K562 (cell line): ENCODE results near the gene MAD2L1BP. TPM values are rescaled to one million over a fixed set of nuclear protein-coding genes. Genes with fewer than 3 reads are reported as not detected.

Experiments used
- ASH1L ChIP-seq: fragments of 450-650 bp; IDR thresholded peaks from 2 replicates; pipeline ENCODE4 v1.6.1; 2018; ENCODE audit warnings: borderline replicate concordance, mild to moderate bottlenecking, low read depth; ENCODE audit not compliant: partially characterized antibody
- CBFA2T3 ChIP-seq: fragments of 450-650 bp; IDR thresholded peaks from 2 replicates; pipeline ENCODE4 v1.6.1; 2017
- ETV5 ChIP-seq: sonication (generic); formaldehyde crosslinking; IDR thresholded peaks from 2 replicates; pipeline ENCODE4 v1.4.0; 2020; ENCODE audit warnings: low read depth, mild to moderate bottlenecking, missing genetic modification reagents
- ETV6 ChIP-seq, 3 experiments: fragments of 150-350 bp in 1 of 3; sonication (generic) in 1 of 3; formaldehyde crosslinking in 1 of 3; IDR thresholded peaks; 2 replicates each; pipeline versions ENCODE4 v1.6.1 to v1.8.0; 2014 to 2022; ENCODE audit warnings: borderline replicate concordance in 2 of 3, low read depth in 2 of 3, antibody characterized with exemption in 1 of 3, low read length in 1 of 3, mild to moderate bottlenecking in 1 of 3, missing genetic modification reagents in 1 of 3
- FOXA1 ChIP-seq: fragments of 450-650 bp; IDR thresholded peaks from 2 replicates; pipeline ENCODE4 v1.6.1; 2016; ENCODE audit warnings: mild to moderate bottlenecking, borderline replicate concordance
- TAF1 ChIP-seq: IDR thresholded peaks from 2 replicates; pipeline ENCODE4 v1.6.1; 2011; ENCODE audit warnings: mild to moderate bottlenecking, low read length, moderate library complexity; ENCODE audit not compliant: insufficient read depth, control insufficient read depth, severe bottlenecking; ENCODE audit errors: extremely low read depth
- THRAP3 ChIP-seq: fragments of 450-650 bp; IDR thresholded peaks from 2 replicates; pipeline ENCODE4 v1.6.1; 2016; ENCODE audit warnings: mild to moderate bottlenecking, inconsistent platforms, borderline replicate concordance
- ZC3H11A ChIP-seq: IDR thresholded peaks from 2 replicates; pipeline ENCODE4 v1.6.1; 2012; ENCODE audit warnings: low read depth, low read length, improper control_type of control experiment
- ZNF316 ChIP-seq: fragments of 450-650 bp; IDR thresholded peaks from 2 replicates; pipeline ENCODE4 v1.6.1; 2016
- polyA plus RNA-seq, 8 experiments: library from polyadenylated mRNA; depleted of rRNA in 4 of 8; stranded (reverse) in 5 of 8; unstranded in 3 of 8; fragments of >200 nt; fragmentation: Nextera tagmentation in 2 of 8; fragmentation: Illumina TruSeq in 1 of 8; extraction: Ambion mirVana in 2 of 8; extraction: Trizol in 1 of 8; gene quantifications; 2 replicates each; pipeline versions ENCODE4 v1.2.1 to v1.2.3, GENCODE V29; 2011 to 2014; ENCODE audit warnings: inconsistent platforms in 1 of 8, missing spikeins in 1 of 8
- total RNA-seq, 7 experiments: library from RNA; depleted of rRNA in 6 of 7; stranded (reverse); fragments of >200 nt in 6 of 7; fragmentation: Illumina TruSeq in 2 of 7; extraction: Trizol in 2 of 7; gene quantifications; 2 replicates each; pipeline versions ENCODE4 v1.2.1 to v1.2.3, GENCODE V29; 2011 to 2021; ENCODE audit warnings: low replicate concordance in 1 of 7
- TF ChIP-seq, protein P1 (sequence below): fragments of 250-450 bp; sonication (Bioruptor Pico); IDR thresholded peaks from 2 replicates; pipeline ENCODE4 v1.8.0; 2021; ENCODE audit warnings: mild to moderate bottlenecking, moderate library complexity
- TF ChIP-seq, protein P2 (sequence below): IDR thresholded peaks from 2 replicates; pipeline ENCODE4 v1.6.1; 2011; ENCODE audit not compliant: insufficient read length; ENCODE audit errors: extremely low read depth
- TF ChIP-seq, protein P3 (sequence below): fragments of 250-450 bp; sonication (Bioruptor Pico); IDR thresholded peaks from 2 replicates; pipeline ENCODE4 v1.4.0; 2020
- TF ChIP-seq, protein P4 (sequence below): fragments of 450-650 bp; IDR thresholded peaks from 2 replicates; pipeline ENCODE4 v1.6.1; 2018; ENCODE audit warnings: mild to moderate bottlenecking, low read depth; ENCODE audit not compliant: partially characterized antibody
- TF ChIP-seq, protein P5 (sequence below): fragments of 450-650 bp; IDR thresholded peaks from 2 replicates; pipeline ENCODE4 v1.7.0; 2016; ENCODE audit warnings: borderline replicate concordance

Gene MAD2L1BP
- total and polyA plus RNA-seq, 9 of the 15 experiments (the other 6 are each of a cell fraction or from before 2014, with no cell fraction given), result 69.7 to 321 (median 111) TPM

DNA sequence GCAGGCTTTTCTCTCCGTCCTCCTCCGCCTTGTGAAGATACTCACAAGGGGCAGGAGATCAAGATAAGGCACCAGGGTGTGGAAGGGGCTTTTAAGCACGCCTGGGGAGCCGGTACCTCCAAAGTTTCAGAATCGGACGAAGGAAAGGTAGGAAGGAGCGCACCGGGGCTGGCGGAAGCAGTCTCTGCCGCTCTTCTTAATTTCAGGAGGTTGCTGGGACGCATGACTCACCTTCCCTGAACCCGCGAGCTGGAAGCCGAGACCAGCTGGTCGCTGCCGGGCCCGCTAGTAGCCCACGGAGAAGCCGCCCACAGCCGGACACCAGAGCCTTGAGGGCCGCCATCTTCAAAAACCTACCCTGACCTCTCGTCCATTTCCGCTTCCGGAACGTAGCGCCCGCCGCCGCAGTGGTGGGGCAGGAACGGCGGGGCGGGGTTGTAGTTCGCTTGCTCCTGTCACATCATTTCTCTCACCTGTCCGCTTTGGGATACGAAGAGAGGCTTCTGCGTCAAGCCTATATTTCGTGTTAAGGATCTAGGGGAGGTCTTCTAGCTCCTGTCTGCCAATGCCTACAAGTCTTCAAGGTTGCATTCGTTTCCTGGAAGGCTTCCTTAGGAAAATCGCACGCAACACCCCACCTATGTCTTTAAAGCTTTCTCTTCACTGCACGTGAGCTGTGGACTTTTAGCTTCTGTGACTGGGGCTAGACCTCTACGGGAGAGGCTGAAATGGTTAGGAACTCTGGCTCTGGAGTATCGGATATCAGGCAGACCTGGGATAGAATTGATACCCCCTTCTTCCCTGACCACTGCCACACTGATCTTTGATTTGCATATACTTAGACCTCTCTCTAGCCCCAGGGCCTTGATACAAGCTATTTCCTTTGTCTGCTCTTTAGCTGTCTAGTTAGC is 52.1 kb downstream of the MAD2L1BP start, which contains the start of gene MRPS18A (continued):
- TF ChIP-seq, protein P1, sequence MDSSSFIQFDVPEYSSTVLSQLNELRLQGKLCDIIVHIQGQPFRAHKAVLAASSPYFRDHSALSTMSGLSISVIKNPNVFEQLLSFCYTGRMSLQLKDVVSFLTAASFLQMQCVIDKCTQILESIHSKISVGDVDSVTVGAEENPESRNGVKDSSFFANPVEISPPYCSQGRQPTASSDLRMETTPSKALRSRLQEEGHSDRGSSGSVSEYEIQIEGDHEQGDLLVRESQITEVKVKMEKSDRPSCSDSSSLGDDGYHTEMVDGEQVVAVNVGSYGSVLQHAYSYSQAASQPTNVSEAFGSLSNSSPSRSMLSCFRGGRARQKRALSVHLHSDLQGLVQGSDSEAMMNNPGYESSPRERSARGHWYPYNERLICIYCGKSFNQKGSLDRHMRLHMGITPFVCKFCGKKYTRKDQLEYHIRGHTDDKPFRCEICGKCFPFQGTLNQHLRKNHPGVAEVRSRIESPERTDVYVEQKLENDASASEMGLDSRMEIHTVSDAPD (CRISPR knock-in tag), result no peak
- TF ChIP-seq THRAP3, result no peak
- TF ChIP-seq, protein P2, sequence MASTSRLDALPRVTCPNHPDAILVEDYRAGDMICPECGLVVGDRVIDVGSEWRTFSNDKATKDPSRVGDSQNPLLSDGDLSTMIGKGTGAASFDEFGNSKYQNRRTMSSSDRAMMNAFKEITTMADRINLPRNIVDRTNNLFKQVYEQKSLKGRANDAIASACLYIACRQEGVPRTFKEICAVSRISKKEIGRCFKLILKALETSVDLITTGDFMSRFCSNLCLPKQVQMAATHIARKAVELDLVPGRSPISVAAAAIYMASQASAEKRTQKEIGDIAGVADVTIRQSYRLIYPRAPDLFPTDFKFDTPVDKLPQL, result no peak
- no peak for TF ChIP-seq ASH1L
- peak; percentile 61; the same call in 1 of the 2 replicates for TF ChIP-seq ETV5 (CRISPR knock-in tag)
- no peak for TF ChIP-seq FOXA1
- TF ChIP-seq ETV6 (IDR thresholded peaks at IDR 0.05; ENCODE audit: borderline replicate concordance in 1 of 2, low read depth in 2 of 2, low read length in 1 of 2), result no peak
- no peak for TF ChIP-seq ETV6 (CRISPR knock-in tag; IDR thresholded peaks at IDR 0.05; ENCODE audit: borderline replicate concordance)
- TF ChIP-seq TAF1, result peak; percentile 98
- no peak for TF ChIP-seq ZNF316
- TF ChIP-seq, protein P3, sequence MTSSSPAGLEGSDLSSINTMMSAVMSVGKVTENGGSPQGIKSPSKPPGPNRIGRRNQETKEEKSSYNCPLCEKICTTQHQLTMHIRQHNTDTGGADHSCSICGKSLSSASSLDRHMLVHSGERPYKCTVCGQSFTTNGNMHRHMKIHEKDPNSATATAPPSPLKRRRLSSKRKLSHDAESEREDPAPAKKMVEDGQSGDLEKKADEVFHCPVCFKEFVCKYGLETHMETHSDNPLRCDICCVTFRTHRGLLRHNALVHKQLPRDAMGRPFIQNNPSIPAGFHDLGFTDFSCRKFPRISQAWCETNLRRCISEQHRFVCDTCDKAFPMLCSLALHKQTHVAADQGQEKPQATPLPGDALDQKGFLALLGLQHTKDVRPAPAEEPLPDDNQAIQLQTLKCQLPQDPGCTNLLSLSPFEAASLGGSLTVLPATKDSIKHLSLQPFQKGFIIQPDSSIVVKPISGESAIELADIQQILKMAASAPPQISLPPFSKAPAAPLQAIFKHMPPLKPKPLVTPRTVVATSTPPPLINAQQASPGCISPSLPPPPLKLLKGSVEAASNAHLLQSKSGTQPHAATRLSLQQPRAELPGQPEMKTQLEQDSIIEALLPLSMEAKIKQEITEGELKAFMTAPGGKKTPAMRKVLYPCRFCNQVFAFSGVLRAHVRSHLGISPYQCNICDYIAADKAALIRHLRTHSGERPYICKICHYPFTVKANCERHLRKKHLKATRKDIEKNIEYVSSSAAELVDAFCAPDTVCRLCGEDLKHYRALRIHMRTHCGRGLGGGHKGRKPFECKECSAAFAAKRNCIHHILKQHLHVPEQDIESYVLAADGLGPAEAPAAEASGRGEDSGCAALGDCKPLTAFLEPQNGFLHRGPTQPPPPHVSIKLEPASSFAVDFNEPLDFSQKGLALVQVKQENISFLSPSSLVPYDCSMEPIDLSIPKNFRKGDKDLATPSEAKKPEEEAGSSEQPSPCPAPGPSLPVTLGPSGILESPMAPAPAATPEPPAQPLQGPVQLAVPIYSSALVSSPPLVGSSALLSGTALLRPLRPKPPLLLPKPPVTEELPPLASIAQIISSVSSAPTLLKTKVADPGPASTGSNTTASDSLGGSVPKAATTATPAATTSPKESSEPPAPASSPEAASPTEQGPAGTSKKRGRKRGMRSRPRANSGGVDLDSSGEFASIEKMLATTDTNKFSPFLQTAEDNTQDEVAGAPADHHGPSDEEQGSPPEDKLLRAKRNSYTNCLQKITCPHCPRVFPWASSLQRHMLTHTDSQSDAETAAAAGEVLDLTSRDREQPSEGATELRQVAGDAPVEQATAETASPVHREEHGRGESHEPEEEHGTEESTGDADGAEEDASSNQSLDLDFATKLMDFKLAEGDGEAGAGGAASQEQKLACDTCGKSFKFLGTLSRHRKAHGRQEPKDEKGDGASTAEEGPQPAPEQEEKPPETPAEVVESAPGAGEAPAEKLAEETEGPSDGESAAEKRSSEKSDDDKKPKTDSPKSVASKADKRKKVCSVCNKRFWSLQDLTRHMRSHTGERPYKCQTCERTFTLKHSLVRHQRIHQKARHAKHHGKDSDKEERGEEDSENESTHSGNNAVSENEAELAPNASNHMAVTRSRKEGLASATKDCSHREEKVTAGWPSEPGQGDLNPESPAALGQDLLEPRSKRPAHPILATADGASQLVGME (CRISPR knock-in tag), result no peak
- no peak for TF ChIP-seq CBFA2T3
- TF ChIP-seq, protein P4, sequence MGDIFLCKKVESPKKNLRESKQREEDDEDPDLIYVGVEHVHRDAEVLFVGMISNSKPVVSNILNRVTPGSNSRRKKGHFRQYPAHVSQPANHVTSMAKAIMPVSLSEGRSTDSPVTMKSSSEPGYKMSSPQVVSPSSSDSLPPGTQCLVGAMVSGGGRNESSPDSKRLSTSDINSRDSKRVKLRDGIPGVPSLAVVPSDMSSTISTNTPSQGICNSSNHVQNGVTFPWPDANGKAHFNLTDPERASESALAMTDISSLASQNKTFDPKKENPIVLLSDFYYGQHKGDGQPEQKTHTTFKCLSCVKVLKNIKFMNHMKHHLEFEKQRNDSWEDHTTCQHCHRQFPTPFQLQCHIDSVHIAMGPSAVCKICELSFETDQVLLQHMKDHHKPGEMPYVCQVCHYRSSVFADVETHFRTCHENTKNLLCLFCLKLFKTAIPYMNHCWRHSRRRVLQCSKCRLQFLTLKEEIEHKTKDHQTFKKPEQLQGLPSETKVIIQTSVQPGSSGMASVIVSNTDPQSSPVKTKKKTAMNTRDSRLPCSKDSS, result no peak
- TF ChIP-seq, protein P5, sequence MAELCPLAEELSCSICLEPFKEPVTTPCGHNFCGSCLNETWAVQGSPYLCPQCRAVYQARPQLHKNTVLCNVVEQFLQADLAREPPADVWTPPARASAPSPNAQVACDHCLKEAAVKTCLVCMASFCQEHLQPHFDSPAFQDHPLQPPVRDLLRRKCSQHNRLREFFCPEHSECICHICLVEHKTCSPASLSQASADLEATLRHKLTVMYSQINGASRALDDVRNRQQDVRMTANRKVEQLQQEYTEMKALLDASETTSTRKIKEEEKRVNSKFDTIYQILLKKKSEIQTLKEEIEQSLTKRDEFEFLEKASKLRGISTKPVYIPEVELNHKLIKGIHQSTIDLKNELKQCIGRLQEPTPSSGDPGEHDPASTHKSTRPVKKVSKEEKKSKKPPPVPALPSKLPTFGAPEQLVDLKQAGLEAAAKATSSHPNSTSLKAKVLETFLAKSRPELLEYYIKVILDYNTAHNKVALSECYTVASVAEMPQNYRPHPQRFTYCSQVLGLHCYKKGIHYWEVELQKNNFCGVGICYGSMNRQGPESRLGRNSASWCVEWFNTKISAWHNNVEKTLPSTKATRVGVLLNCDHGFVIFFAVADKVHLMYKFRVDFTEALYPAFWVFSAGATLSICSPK, result no peak; the same call in 1 of the 2 replicates
- TF ChIP-seq ZC3H11A, result no peak
